Measurements from ENCODE around the gene RPL3. TPM values are rescaled to one million over a fixed set of nuclear protein-coding genes. Genes with fewer than 3 reads are reported as not detected.

The RPL3 gene
- total RNA-seq (1,000 to 10,000 TPM; 1,521 to 1,689 TPM), polyA plus RNA-seq (1,000 to 10,000 TPM; 2,233 to 2,749 TPM)
- long read RNA-seq, donor 1, transcript RPL3-202 (9 exons, 1,289 nt): minor isoform, 263 of 3,159 reads
- long read RNA-seq, donor 1, transcript RPL3-201 (10 exons, 1,442 nt): major isoform, 2,060 of 3,159 reads
- long read RNA-seq, donor 1, transcript RPL3-217 (3 exons, 827 nt): minor isoform, 72 of 3,159 reads
- long read RNA-seq, donor 1, transcript RPL3-210 (2 exons, 616 nt): minor isoform, 36 of 3,159 reads
- long read RNA-seq, donor 1, partial matches to known transcripts: 608 of 3,159 reads
- long read RNA-seq, donor 1, other reads (novel, unspliced or antisense): 77 of 3,159 reads
- long read RNA-seq, donor 2, transcript RPL3-202 (9 exons, 1,289 nt): minor isoform, 126 of 1,368 reads
- long read RNA-seq, donor 2, transcript RPL3-209 (2 exons, 767 nt): minor isoform, 10 of 1,368 reads
- long read RNA-seq, donor 2, transcript RPL3-201 (10 exons, 1,442 nt): major isoform, 838 of 1,368 reads
- long read RNA-seq, donor 2, transcript RPL3-217 (3 exons, 827 nt): minor isoform, 24 of 1,368 reads
- long read RNA-seq, donor 2, partial matches to known transcripts: 334 of 1,368 reads
- long read RNA-seq, donor 2, other reads (novel, unspliced or antisense): 21 of 1,368 reads
- long read RNA-seq, donor 3, transcript RPL3-202 (9 exons, 1,289 nt): minor isoform, 112 of 1,491 reads
- long read RNA-seq, donor 3, transcript RPL3-217 (3 exons, 827 nt): minor isoform, 30 of 1,491 reads
- long read RNA-seq, donor 3, transcript RPL3-209 (2 exons, 767 nt): minor isoform, 7 of 1,491 reads
- long read RNA-seq, donor 3, transcript RPL3-201 (10 exons, 1,442 nt): major isoform, 950 of 1,491 reads
- long read RNA-seq, donor 3, partial matches to known transcripts: 360 of 1,491 reads
- long read RNA-seq, donor 3, other reads (novel, unspliced or antisense): 22 of 1,491 reads
- long read RNA-seq, donor 4, transcript RPL3-202 (9 exons, 1,289 nt): minor isoform, 119 of 1,370 reads
- long read RNA-seq, donor 4, transcript RPL3-210 (2 exons, 616 nt): minor isoform, 15 of 1,370 reads
- long read RNA-seq, donor 4, transcript RPL3-201 (10 exons, 1,442 nt): major isoform, 818 of 1,370 reads
- long read RNA-seq, donor 4, transcript RPL3-217 (3 exons, 827 nt): minor isoform, 20 of 1,370 reads
- long read RNA-seq, donor 4, partial matches to known transcripts: 370 of 1,370 reads
- long read RNA-seq, donor 4, other reads (novel, unspliced or antisense): 15 of 1,370 reads
- long read RNA-seq, donor 5, transcript RPL3-217 (3 exons, 827 nt): minor isoform, 68 of 3,483 reads
- long read RNA-seq, donor 5, transcript RPL3-201 (10 exons, 1,442 nt): major isoform, 2,276 of 3,483 reads
- long read RNA-seq, donor 5, transcript RPL3-202 (9 exons, 1,289 nt): minor isoform, 284 of 3,483 reads
- long read RNA-seq, donor 5, transcript RPL3-210 (2 exons, 616 nt): minor isoform, 41 of 3,483 reads
- long read RNA-seq, donor 5, partial matches to known transcripts: 724 of 3,483 reads
- long read RNA-seq, donor 5, other reads (novel, unspliced or antisense): 65 of 3,483 reads

DNA sequence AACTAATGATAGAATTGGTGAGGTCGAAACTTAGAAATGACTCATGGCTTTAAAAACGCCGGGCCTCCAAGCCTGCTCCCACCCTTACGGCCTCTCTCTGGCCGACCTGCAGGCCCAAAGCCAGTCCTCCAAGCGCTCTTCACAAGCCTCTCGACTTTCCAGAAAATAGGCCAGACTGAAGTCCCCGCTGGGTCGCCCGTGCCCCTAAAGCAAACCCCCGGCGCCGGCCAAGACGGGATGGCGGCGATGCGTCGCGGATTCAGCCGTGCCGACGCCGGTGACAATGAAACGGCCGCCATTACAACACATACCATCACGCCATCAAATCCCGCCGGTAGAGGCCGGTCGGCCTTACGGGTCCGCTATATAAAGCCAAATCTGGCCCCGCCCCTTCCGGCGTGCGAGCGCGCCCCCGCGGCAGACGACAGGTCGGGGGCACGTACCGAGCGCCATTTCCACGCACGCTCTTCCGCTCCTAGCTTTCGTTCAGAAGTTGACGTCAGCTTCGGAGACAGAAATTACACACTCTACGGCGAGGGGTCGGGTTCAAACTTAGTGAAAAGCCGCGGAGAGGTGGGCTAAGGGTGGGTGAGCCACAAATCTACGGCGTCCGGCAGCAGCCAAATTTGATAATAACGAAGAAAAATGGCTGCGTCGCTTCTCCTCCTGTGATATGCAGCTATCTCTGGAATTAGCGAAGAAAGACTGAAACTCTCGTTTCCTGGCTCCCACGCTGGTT is at the start of gene RPL3:
Gene RPL3, minus strand, starts transcription at position 340 of the 739 bp plus-strand sequence. Its CDS starts 26 bp downstream, at position 314.
- peak within 1 kb of the TSS; percentile 95 for H3K4me3 ChIP-seq
- DNase-seq (peak; percentile 99 to 100 (median 100)), ATAC-seq (ENCODE audit: insufficient read depth, low FRiP score) (peak; percentile 85)
- H3K9ac ChIP-seq (ENCODE audit: insufficient read depth in 1 of 2, low read length in 2 of 2): peak within 1 kb of the TSS; percentile 100
- H3K9me3 ChIP-seq (ENCODE audit: control insufficient read depth in 4 of 4, insufficient read depth in 3 of 4, low read length in 3 of 4): no peaks in the 10 kb centered on the region
- H3K27me3 ChIP-seq (ENCODE audit: control insufficient read depth in 3 of 3, insufficient read depth in 3 of 3, low read length in 2 of 3): no peaks in the 10 kb centered on the region
- H3K27ac ChIP-seq (ENCODE audit: low read depth in 1 of 2, low read length in 1 of 2): peak within 1 kb of the TSS; percentile 92 to 96
- H3K4me1 ChIP-seq (ENCODE audit: control insufficient read depth in 5 of 5, insufficient read depth in 5 of 5, low read length in 5 of 5): peaks cover 12 to 20% (median 13%) of the 10 kb centered on the region in 5 donors
- 0% methylated on average over 65 of the region's 65 CpGs for WGBS, 2 donors
- TF ChIP-seq, protein P1, sequence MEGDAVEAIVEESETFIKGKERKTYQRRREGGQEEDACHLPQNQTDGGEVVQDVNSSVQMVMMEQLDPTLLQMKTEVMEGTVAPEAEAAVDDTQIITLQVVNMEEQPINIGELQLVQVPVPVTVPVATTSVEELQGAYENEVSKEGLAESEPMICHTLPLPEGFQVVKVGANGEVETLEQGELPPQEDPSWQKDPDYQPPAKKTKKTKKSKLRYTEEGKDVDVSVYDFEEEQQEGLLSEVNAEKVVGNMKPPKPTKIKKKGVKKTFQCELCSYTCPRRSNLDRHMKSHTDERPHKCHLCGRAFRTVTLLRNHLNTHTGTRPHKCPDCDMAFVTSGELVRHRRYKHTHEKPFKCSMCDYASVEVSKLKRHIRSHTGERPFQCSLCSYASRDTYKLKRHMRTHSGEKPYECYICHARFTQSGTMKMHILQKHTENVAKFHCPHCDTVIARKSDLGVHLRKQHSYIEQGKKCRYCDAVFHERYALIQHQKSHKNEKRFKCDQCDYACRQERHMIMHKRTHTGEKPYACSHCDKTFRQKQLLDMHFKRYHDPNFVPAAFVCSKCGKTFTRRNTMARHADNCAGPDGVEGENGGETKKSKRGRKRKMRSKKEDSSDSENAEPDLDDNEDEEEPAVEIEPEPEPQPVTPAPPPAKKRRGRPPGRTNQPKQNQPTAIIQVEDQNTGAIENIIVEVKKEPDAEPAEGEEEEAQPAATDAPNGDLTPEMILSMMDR (IDR thresholded peaks at IDR 0.05; ENCODE audit: control extremely low read depth, extremely low read depth): peak; percentile 0
- peaks cover 21 to 43% (median 34%) of the 10 kb centered on the region in 4 donors for H3K36me3 ChIP-seq (ENCODE audit: control insufficient read depth in 4 of 4, insufficient read depth in 4 of 4, low read length in 4 of 4)

DNA sequence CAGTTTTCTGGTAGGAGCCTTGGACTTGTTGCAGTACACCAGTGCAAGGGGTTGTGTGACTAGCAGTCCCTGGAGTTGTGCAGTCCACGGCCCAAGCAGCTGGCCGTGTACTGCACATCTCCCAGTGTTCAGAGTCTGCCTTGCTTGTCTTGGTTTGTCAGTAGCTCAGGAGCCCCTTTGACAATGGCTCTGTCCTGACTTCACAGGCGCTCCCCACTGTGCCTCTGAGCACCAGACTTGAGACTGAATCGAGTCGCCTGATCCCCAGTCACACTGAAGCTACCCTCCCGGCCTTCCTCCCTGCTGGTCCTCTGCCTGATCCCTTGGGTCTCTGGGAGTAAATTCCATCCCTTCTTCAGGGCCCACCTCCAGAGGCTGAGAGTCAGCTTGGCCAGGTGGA is 49.8 kb upstream of the RPL3 start:
- ATAC-seq (ENCODE audit: insufficient read depth, low FRiP score): no peak

More for the DNA sequence above, 49.8 kb upstream of the RPL3 start:
- 89 to 90% methylated on average over 6 of the region's 6 CpGs for WGBS, 2 donors
- Histone ChIP-seq H3K4me1 (ENCODE audit: control insufficient read depth in 5 of 5, insufficient read depth in 5 of 5, low read length in 5 of 5) (peaks cover 0 to 11% (median 0%) of the 10 kb centered on the region in 5 donors), H3K27me3 (ENCODE audit: control insufficient read depth in 3 of 3, insufficient read depth in 3 of 3, low read length in 2 of 3) (no peaks in the 10 kb centered on the region), H3K4me3 (no peak overlapping the region), H3K9ac (ENCODE audit: insufficient read depth in 1 of 2, low read length in 2 of 2) (no peak overlapping the region), H3K27ac (ENCODE audit: low read depth in 1 of 2, low read length in 1 of 2) (no peak overlapping the region), H3K36me3 (ENCODE audit: control insufficient read depth in 4 of 4, insufficient read depth in 4 of 4, low read length in 4 of 4) (peaks cover 0 to 3% (median 0%) of the 10 kb centered on the region in 4 donors), H3K9me3 (ENCODE audit: control insufficient read depth in 4 of 4, insufficient read depth in 3 of 4, low read length in 3 of 4) (peaks cover 0 to 6% (median 0%) of the 10 kb centered on the region in 4 donors)
- TF ChIP-seq, protein P1 (IDR thresholded peaks at IDR 0.05; ENCODE audit: control extremely low read depth, extremely low read depth): no peak
- DNase-seq: no peak

Data from lung (tissue), 16 donors.